ENCODE data around the gene TMEM81.

DNA sequence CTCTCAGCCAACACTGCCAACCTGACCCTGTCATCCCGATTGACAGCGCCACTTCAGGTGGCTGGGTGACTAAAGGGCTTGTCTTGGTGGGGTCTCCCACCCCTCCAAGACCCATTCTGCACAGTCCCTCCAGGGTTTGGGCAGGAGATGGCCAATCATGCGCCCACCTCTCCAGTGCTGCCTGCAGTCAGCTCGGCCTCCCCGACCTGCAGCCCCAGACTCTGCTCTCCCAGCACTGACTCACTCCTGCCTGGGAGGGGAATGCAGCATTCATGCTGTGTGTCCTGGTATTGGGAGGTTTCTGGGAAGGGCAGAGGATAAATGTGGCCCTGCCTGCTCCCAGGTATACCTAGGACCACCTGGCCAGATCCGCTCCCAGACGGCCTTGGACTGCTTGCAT is 9.7 kb downstream of the TMEM81 start:
- TF ChIP-seq, protein P1, sequence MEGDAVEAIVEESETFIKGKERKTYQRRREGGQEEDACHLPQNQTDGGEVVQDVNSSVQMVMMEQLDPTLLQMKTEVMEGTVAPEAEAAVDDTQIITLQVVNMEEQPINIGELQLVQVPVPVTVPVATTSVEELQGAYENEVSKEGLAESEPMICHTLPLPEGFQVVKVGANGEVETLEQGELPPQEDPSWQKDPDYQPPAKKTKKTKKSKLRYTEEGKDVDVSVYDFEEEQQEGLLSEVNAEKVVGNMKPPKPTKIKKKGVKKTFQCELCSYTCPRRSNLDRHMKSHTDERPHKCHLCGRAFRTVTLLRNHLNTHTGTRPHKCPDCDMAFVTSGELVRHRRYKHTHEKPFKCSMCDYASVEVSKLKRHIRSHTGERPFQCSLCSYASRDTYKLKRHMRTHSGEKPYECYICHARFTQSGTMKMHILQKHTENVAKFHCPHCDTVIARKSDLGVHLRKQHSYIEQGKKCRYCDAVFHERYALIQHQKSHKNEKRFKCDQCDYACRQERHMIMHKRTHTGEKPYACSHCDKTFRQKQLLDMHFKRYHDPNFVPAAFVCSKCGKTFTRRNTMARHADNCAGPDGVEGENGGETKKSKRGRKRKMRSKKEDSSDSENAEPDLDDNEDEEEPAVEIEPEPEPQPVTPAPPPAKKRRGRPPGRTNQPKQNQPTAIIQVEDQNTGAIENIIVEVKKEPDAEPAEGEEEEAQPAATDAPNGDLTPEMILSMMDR (IDR thresholded peaks at IDR 0.05; ENCODE audit: low read depth, low read length) = no peak
- no peak for TF ChIP-seq EZH2phosphoT487 (IDR thresholded peaks at IDR 0.05; ENCODE audit: low read depth)

Measured in OCI-LY3 (cell line).